Stomach smooth muscle (tissue), 2 donors: Measurements from ENCODE around the gene WEE2.

Experiments
- H3K27ac ChIP-seq: one replicate; pipeline ENCODE4 v1.7.0; 2013; ENCODE audit warnings: mild to moderate bottlenecking, low read length, inconsistent platforms
- H3K27me3 ChIP-seq, 2 donors: one replicate each; pipeline ENCODE4 v1.7.0; 2013; ENCODE audit warnings: low read length in 2 of 2; ENCODE audit not compliant: insufficient read depth in 2 of 2, control insufficient read depth in 1 of 2
- H3K36me3 ChIP-seq, 2 donors: one replicate each; pipeline ENCODE4 v1.7.0; 2013; ENCODE audit warnings: low read length in 2 of 2; ENCODE audit not compliant: control insufficient read depth in 2 of 2, insufficient read depth in 2 of 2
- H3K4me1 ChIP-seq: one replicate; pipeline ENCODE4 v1.7.0; 2013; ENCODE audit warnings: low read length; ENCODE audit not compliant: control insufficient read depth, insufficient read depth
- H3K4me3 ChIP-seq, 2 donors: one replicate each; pipeline ENCODE4 v1.7.0; 2013; ENCODE audit warnings: low read length in 2 of 2
- H3K9ac ChIP-seq, 2 donors: one replicate each; pipeline ENCODE4 v1.7.0; 2013; ENCODE audit warnings: low read length in 2 of 2, mild to moderate bottlenecking in 1 of 2
- H3K9me3 ChIP-seq, 2 donors: one replicate each; pipeline ENCODE4 v1.7.0; 2013; ENCODE audit warnings: low read length in 2 of 2; ENCODE audit not compliant: control insufficient read depth in 2 of 2
- donor health status: healthy.
- donor health status: Pancreatic carcinoma.

The WEE2 gene

GRCh38 chr7:141708351-141708750 is at the start of gene WEE2:
WEE2 (plus strand) TSS chr7:141708353; CDS start chr7:141708759, 406 bp downstream.
- no peaks in the 10 kb centered on the region for H3K9me3 ChIP-seq
- no peak within 1 kb of the TSS for H3K4me3 ChIP-seq
- H3K27me3 ChIP-seq, result no peaks in the 10 kb centered on the region
- H3K9ac ChIP-seq, result no peak within 1 kb of the TSS
- H3K4me1 ChIP-seq, result peaks cover under 1% of the 10 kb centered on the region
- H3K36me3 ChIP-seq, result peaks cover 0 to 2% of the 10 kb centered on the region in 2 donors
- H3K27ac ChIP-seq, result no peak within 1 kb of the TSS

- H3K4me1 ChIP-seq, result no peaks in the 10 kb centered on the region
- no peaks in the 10 kb centered on the region for H3K9me3 ChIP-seq
- H3K9ac ChIP-seq, result no peak overlapping the region
- no peak overlapping the region for H3K4me3 ChIP-seq
- H3K27ac ChIP-seq, result no peak overlapping the region
- H3K36me3 ChIP-seq, result peaks cover 31 to 41% of the 10 kb centered on the region in 2 donors
- no peaks in the 10 kb centered on the region for H3K27me3 ChIP-seq
Measured at GRCh38 chr7:141659501-141659900, 48.7 kb upstream of the WEE2 start.

GRCh38 chr7:141660259-141660658 is 47.9 kb upstream of the WEE2 start:
- Histone ChIP-seq H3K4me3 (no peak overlapping the region), H3K27me3 (no peaks in the 10 kb centered on the region), H3K9me3 (no peaks in the 10 kb centered on the region), H3K9ac (no peak overlapping the region), H3K36me3 (peaks cover 38 to 41% of the 10 kb centered on the region in 2 donors), H3K4me1 (no peaks in the 10 kb centered on the region), H3K27ac (no peak overlapping the region)

GRCh38 chr7:141663081-141663849 is 44.9 kb upstream of the WEE2 start:
- Histone ChIP-seq H3K36me3 (peaks cover 46 to 47% of the 10 kb centered on the region in 2 donors), H3K27ac (no peak overlapping the region), H3K9me3 (no peaks in the 10 kb centered on the region), H3K9ac (no peak overlapping the region), H3K4me3 (no peak overlapping the region), H3K27me3 (no peaks in the 10 kb centered on the region), H3K4me1 (no peaks in the 10 kb centered on the region)

- Histone ChIP-seq H3K27me3 (no peaks in the 10 kb centered on the region), H3K36me3 (peaks cover 39 to 48% of the 10 kb centered on the region in 2 donors), H3K4me3 (no peak overlapping the region), H3K9me3 (no peaks in the 10 kb centered on the region), H3K4me1 (no peaks in the 10 kb centered on the region), H3K27ac (no peak overlapping the region), H3K9ac (no peak overlapping the region)
Measured at GRCh38 chr7:141664450-141664849, 43.7 kb upstream of the WEE2 start.

GRCh38 chr7:141665208-141666035 is 42.7 kb upstream of the WEE2 start:
- Histone ChIP-seq H3K9ac (no peak overlapping the region), H3K4me3 (no peak overlapping the region), H3K27ac (no peak overlapping the region), H3K4me1 (no peaks in the 10 kb centered on the region), H3K27me3 (no peaks in the 10 kb centered on the region), H3K9me3 (no peaks in the 10 kb centered on the region), H3K36me3 (peaks cover 33 to 41% of the 10 kb centered on the region in 2 donors)

- Histone ChIP-seq H3K9ac (no peak overlapping the region), H3K27me3 (no peaks in the 10 kb centered on the region), H3K4me3 (no peak overlapping the region), H3K27ac (no peak overlapping the region), H3K4me1 (no peaks in the 10 kb centered on the region), H3K9me3 (no peaks in the 10 kb centered on the region), H3K36me3 (peaks cover 37 to 38% of the 10 kb centered on the region in 2 donors)
Measured at GRCh38 chr7:141666071-141666470, 42.1 kb upstream of the WEE2 start.

GRCh38 chr7:141668853-141669252 is 39.3 kb upstream of the WEE2 start:
- Histone ChIP-seq H3K27ac (no peak overlapping the region), H3K4me1 (no peaks in the 10 kb centered on the region), H3K9ac (no peak overlapping the region), H3K4me3 (no peak overlapping the region), H3K36me3 (peaks cover 22 to 33% of the 10 kb centered on the region in 2 donors), H3K9me3 (no peaks in the 10 kb centered on the region), H3K27me3 (no peaks in the 10 kb centered on the region)

GRCh38 chr7:141671705-141672496 is 36.3 kb upstream of the WEE2 start:
- H3K4me3 ChIP-seq, result no peak overlapping the region
- no peak overlapping the region for H3K27ac ChIP-seq
- H3K4me1 ChIP-seq, result no peaks in the 10 kb centered on the region
- H3K9me3 ChIP-seq, result no peaks in the 10 kb centered on the region
- peaks cover 11% of the 10 kb centered on the region in 2 donors for H3K36me3 ChIP-seq
- H3K9ac ChIP-seq, result no peak overlapping the region
- no peaks in the 10 kb centered on the region for H3K27me3 ChIP-seq

- H3K9me3 ChIP-seq, result no peaks in the 10 kb centered on the region
- H3K9ac ChIP-seq, result no peak overlapping the region
- H3K27me3 ChIP-seq, result no peaks in the 10 kb centered on the region
- H3K27ac ChIP-seq, result no peak overlapping the region
- peaks cover 11% of the 10 kb centered on the region in 2 donors for H3K36me3 ChIP-seq
- H3K4me1 ChIP-seq, result no peaks in the 10 kb centered on the region
- no peak overlapping the region for H3K4me3 ChIP-seq
Measured at GRCh38 chr7:141673346-141673745, 34.8 kb upstream of the WEE2 start.
